HG03521 (cell line): Measurements from ENCODE around the gene TSHB.
"Not testable (repeated sequence)": the region's sequence is repeated elsewhere in the genome, so short reads cannot be mapped to it uniquely, and the experiment has no call there.

Experiments used
- ATAC-seq: cut with Tn5 transposase; IDR thresholded peaks from one replicate; pipeline ENCODE4 v1.9.1; 2021; ENCODE audit warnings: mild to moderate bottlenecking, moderate library complexity; ENCODE audit not compliant: unreplicated experiment

Gene TSHB

DNA sequence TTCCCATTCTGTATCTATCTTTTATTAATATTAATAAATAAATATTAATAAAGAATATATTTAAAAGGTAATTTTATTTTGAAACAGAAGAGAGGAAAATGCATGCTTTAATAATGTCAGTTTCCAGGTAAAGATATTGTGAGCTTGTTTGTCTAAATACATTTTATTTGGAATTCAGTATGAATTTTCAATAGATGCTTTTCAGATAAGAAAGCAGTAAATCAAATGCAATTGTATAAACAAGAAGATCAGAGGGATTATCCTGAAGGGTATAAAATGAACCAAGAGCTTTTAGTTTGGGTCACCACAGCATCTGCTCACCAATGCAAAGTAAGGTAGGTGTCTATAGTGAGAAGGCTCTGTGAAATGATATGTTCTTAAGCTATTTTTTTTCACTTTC, at the start of gene TSHB:
TSS of gene TSHB (plus strand) at position 301 of the 400 bp plus-strand sequence. CDS start 3,537 bp downstream, outside the sequence.
- no peak for ATAC-seq

DNA sequence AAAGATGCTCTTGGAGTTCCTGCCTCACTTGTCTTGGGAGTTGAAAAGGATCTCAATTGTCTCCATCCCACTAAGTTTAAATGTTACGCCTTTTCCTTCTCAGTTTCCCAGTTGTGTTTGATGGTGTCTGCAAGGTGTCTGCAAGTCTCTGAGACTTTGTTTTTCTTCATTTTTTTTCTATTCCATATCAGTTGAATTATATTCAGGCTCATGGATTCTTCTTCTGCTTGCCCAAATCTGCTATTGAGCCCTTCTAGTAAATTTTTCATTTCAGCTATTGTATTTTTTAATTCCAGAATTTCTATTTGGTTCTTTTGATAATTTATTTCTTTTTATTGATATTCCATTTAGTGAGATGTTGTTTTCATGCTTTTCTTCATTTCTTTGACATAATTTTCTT, 47.4 kb upstream of the TSHB start:
- ATAC-seq, result no peak

DNA sequence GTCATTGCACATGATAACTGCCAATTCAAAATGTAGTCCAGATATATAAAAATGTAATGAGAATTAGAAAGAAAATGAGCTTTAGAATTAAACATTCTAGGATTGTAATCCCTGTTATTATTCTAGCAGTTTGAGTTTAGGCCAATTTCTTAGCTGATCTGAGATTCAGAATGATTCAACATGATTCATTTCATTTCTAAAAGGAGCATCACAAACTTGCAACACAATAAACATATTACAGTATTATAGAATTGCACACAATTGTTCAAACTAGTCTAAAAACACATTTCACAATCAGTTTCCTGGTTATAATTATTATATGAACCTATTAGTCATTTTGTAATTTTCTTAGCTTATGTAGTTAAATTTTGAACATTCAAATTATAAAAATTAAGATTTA, 43.3 kb upstream of the TSHB start:
- no peak for ATAC-seq

DNA sequence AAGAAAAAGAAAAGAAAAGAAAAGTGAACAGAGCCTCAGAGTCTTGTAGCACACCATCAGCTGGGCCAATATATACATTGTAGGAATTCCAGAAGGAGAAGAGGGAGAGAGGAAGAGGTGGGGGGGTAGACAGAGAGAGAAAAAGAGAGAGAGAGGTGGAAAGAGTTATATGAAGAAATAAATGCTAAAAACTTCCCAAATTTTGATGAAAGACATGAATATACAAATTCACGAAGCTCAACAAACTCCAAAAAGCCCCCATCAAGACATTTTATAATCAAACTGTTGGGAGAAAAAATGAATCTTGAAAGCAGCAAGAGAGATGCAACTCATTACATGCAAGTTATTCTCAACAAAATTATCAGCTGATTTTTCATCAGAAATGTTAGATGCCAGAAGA, 41.5 kb upstream of the TSHB start:
- no peak for ATAC-seq

DNA sequence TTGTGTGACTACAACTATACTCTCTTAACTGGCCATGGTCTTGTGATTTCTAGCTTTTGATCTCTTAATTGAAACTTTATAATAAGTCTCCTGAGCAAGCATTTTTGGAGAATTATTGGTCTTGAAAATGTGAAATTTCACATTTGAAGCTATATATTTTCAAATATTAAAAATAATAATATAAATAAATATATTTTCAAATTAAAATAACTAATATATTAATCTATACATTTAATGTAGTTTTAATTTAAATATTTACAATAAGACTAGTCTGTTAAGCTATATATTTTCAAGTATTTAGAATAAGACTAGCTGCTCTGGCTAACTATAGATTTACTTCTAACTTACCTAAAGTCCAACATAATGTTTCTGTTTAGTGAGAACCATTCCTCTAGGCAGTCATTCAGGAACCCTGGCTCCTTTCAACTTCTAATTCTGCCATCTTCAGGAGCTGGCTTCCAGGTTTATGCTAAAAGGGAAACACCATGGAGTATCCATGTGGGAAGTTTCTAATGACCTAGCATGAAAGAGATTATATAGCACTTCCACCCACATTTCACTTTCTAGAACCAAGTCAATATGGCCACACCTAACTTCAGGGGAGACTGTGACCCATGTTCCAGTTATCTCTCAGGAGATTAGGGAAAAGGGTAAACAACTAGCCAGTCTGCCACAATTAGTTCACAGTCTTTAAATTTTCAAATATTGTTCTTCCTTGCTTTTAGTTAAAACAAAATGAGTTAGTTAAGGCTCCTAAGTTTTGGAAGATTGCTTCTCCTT, 31.9 kb upstream of the TSHB start:
- ATAC-seq, result no peak

DNA sequence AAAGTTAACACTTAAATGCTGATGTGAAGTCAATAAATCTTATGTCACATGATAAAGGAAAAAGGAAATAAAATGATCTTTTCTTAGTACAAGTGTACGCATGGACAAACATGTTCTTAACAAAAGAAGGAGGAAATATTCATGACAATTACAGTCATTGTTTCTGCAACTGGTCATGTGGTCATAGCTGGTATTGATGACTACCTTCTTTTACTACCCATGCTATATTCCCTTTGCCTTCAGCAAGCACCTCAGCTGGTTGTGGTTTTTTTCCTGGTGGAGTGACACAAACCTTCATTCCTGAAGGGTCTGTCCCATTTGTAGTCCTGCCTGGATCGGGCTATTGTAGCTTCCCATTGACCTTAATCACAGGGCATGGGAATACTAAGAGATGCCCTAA, 23.4 kb upstream of the TSHB start:
- no peak for ATAC-seq

DNA sequence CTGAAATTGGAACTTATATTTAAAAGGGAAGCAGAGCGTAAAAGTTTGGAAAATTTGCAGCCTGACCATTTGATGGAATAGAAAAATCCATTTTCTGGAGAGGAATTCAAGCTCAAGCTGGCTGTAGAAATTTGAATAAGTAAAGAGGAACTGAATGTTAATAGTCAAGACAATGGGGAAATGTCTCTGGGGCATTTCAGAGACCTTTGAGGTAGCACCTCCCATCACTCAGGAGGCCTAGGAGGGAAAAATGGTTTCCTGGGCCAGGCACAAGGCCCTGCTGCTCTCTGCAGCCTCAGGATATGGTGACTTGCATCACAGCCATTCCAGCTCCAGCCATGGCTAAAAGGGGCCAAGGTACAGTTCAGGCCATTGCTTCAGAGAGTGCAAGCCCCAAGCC, 17.6 kb upstream of the TSHB start:
- ATAC-seq, result no peak

DNA sequence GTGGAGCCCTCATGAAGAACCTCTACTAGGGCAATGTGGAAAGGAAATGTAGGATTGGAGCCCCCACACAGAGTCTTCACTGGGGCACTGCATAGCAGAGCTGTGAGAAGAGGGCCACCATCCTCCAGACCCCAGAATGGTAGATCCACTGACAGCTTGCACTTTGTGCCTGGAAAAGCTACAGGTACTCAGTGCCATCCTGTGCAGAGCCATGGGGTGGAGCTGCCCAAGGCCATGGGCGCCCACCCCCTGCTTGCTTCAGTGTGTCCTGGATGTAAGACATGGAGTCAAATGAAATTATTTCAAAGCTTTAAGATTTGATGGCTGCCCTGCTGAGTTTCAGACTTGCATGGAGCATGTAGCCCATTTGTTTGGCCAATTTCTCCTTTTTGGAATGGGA, 17.2 kb upstream of the TSHB start:
- ATAC-seq, result no peak

DNA sequence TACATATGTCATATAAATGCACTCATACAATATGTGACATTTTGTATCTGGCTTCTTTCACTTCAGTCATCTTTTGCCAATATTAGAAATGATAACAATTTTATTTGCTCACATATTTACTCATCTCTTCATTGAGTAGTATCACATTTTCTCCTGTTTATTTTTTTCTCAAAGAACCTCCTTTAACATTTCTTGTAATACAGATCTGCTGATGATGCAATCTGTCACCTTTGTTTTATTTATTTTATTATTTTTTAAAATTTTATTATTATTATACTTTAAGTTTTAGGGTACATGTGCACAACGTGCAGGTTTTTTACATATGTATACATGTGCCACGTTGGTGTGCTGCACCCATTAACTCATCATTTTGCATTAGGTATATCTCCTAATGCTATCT, 15.8 kb upstream of the TSHB start:
- no peak for ATAC-seq

DNA sequence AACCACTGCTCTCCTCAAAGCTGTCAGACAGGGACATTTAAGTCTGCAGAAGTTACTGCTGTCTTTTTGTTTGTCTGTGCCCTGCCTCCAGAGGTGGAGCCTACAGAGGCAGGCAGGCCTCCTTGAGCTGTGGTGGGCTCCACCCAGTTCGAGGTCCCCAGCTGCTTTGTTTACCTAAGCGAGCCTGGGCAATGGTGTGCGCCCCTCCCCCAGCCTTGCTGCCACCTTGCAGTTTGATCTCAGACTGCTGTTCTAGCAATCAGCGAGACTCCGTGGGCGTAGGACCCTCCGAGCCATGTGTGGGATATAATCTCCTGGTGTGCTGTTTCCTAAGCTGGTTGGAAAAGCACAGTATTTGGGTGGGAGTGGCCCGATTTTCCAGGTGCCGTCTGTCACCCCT, 10.1 kb upstream of the TSHB start:
- ATAC-seq, result not testable (repeated sequence)

DNA sequence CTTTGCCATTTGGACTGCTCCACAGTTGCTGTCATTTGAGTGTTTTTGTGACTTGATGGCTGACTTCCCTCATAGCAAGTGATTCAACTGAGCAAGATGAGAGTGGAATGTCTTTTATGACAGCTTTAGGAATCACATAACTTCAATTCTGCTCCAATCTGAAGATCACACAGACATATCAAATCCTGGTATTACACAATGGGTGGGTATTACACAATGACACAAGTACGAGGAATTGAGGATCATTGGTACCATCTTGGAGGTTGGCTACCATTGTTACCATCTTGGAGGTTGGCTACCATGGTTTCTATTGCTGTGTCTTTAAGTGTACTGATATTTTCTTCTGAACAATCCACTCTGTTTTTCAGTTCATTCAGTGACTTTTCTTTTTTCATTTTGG, 8.5 kb upstream of the TSHB start:
- ATAC-seq, result no peak

DNA sequence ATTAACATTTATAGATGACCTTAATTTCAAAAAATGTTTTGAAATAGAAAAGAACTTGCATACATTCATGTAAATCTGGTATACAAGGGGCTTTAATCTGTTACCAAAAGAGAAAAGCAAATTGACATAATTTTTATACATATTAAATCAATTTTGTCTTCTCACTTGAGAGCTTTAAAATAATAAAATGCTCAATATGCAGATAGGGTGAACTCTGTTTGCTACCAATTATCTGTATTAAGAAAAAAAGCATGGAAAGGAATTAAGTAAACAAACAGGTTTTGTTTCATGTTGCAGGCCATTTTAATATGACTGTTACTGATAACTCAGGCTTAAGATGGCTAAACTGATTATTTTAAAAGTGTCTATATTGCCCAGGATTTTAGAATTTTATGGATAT, 6.0 kb upstream of the TSHB start:
- no peak for ATAC-seq

DNA sequence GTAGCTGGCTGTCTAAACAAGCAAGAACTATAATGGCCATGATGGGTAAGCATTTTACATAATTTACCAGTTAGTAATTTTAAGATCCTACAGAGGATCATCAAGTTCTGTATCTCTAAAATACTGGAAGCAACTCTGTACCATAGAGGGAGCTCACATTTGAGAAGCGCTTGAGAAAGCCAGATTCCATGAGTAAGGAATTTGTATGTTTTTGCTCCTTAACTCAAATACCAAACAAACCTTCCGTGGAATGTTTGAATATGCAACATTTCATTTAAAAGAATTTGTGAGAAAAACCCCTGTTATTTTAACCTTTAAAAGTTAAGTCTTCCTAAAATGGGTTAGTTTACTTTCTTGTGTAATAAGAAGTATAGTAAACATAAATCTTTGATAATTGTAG, 2.0 kb downstream of the TSHB start:
- ATAC-seq, result no peak

DNA sequence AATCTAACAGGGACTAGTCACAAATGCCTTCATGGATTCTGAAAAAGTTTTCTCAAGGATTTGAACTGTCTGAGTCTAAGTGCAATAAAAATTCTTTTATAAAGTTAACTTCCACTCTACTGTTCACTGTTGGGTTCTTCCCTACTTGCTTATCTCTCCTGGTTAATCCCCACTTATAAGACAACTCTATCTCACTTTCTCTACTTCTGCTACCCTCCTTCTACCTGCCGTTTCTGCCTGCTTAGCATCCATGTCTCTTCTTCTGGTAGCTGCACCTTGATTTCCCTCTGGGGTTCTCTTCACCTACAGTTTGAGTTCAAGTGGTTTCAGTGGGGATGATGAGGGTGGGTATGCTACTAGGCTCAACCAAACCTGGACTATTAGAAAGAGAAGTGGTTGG, 6.0 kb downstream of the TSHB start:
- ATAC-seq, result no peak

DNA sequence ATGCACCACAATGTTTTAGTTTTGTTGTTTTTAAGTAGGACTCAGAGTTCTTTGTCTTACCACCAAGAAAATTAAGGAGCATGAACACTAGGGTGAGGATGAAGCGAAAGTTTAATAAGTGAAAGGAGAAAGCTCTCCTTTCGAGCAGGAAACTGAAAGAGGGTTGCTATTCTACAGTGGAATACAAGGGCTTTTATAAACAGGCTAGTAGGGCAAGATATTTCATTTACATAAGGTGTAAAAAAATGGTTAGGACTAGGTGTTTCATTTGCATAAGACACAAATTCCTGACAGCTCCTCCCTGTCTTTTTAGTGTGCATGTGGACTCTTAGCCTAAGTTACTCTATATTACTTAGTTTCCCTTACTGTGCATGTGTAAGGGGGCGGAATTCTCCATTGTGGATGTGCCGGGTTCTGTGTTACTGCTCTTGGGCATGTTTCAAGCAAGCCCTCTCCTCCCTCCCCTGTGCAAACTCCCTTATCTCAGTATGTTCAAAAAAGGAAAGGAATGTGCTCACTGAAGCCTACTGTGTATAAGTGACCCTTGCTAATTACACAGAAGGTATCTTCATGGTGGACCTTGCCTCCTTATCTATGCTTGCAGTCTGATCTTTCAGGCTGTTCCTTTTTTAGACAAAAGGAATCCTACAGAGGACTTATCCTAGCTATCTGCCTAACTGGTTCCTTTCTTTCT, 7.3 kb downstream of the TSHB start:
- ATAC-seq, result no peak

DNA sequence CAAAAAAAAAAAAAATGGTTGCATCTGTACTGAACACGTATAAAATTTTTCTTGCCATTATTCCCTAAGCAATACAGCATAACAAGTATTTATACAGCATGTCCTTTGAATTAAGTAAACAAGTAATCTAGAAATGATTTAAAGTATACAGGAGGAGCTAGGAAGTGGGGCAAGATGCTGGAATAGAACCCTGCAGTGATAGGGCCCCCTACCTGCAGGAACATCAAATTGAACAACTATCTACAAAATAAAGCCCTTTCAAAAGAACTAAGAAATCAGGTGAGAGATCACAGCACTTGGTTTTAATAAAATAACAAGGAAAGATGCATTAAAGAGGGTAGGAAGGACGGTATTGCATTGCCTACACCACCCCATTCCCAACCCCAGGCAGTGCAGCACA, 10.9 kb downstream of the TSHB start:
- ATAC-seq, result no peak

DNA sequence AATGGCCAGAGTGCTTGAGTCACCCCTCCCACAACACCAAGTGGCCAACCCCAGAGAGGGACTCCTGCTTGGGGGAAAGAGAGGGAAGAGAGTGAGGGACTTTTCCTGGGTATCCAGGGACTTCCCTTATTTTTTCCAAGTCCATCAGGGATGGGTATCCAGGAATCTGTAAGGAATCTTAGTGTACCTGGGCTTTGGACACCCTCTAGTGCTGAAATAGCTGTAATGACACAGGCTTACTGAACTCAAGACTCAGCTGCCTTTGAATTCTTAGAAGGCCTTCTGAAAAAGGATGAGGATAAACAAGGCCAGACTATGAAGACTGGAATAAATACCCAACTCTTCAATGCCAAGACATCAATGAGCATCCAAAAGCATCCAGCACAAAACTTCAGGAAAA, 12.0 kb downstream of the TSHB start:
- ATAC-seq, result no peak

DNA sequence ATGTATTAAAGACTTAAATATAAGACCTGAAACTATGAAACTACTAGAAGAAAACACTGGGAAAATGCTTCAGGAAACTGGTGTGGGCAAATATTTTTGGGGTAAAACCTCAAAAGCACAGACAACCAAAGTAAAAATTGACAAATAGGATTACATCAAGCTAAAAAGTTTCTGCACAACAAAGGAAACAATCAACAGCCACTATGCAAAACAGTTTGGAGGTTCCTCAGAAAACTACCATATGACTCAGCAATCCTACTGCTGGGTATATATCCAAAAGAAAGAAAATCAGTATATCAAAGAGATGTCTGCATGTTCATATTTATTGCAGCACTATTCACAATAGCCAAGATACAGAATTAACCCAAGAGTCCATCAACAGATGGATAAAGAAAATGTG, 17.1 kb downstream of the TSHB start:
- ATAC-seq, result no peak

DNA sequence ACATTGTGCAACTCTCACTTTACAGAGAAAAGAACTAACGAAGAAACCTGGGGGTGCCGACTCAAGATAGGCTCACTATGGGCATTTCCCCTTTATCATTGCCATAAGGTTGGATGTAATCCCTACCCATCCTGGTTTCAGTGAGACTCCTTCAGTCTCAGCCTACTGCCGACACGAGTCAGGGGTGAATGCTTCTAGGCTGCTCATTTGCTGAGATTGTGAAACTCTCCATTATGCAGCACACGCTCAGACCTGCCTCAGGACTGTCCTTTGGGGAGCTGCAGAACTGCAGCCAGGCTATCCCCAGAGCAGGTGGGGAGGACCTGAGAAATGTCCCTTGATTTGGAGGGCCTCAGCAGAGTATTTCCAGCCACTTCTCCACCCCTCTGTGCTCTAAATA, 22.2 kb downstream of the TSHB start:
- ATAC-seq, result no peak

DNA sequence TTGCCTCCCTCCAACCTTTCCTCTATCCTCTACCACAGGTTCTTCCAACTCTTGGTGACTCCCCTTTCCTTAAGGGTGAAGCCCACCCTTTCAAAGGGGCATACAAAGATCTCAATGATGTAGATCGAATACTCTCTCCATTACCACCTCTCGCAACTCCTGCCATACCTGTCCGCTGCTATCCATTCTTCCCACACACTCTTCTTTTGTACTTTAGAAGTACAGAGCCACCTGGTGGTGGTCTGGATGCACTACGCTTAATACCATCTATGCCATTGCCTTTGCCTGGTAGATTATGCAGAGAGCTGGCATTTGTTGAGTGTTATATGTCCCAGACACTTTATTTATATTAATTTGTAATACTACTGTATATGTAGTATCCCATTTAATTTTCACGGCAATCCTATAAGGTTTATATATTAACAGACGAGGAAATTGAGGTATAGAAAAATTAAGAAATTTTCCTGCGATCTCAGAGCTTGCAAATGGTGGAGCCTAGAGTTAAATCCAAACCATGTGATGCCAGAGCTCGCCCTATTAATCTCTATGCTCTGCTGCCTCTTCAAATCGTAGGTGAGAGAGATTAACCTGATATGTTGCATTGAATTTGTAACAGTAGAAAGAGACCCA, 22.9 kb downstream of the TSHB start:
- peak; percentile 54 for ATAC-seq

DNA sequence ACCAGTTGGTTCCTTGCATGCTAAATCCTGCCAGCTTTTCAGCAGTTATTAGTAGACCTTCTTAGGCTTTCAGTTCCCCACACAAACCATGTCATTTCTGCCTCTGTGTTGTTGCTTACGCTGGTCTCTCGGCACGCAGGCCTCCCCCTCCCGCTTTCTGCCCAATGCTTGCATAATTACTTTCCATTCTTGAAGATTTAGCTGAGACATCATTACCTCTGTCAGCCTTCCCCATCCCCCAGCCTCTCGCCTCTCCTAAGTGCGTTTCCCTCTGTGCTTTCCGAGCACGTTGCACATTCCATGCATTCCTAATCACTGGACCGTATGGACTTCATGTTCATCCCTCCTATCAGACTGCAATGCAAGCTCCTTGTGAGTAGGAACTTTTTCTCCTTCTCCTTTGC, 26.8 kb downstream of the TSHB start:
- ATAC-seq, result no peak

DNA sequence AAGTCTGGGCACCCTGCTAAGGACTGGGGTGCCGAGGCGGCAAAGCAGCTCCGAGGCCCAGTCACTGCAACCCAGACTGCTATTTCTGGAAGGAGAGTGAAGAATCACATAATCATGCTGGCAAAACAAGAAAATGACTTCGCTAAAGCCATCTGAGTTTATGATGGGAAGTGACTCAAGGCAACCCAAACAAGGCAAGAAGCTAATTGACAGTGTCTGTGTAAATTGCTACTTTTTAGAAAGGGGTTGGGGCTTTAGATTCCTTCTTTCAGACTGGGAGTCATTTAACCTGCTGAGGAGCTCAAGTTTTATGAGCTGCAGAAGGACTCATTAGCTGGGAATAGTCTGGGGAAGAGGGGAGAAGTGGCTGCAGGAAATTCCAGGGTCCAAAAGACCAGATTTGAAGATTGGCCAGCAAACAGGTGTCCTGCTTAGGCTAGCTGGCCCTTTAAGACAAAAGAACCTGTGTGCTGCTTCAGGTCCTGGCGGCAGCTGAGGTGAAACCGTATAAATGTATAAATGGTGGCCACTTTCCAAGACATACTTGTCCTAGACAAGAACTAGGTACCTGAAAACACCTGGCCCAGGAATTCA, 28.1 kb downstream of the TSHB start:
- no peak for ATAC-seq
